Measurements from ENCODE around the gene WFDC10B. TPM values are rescaled to one million over a fixed set of nuclear protein-coding genes. Genes with fewer than 3 reads are reported as not detected.

WFDC10B gene
- total RNA-seq, 1 experiment from 2014 or later, result not detected

GRCh38 chr20:45745015-45745414 lies 40.2 kb upstream of the WFDC10B start:
- Histone ChIP-seq H3K27ac (no peak overlapping the region), H3K9me2 (ENCODE audit: insufficient read depth) (no peaks in the 10 kb centered on the region), H3K4me3 (no peak overlapping the region), H4K20me1 (ENCODE audit: insufficient read depth) (no peaks in the 10 kb centered on the region), H3K4me2 (no peak overlapping the region), H3K27me3 (ENCODE audit: insufficient read depth, low read depth) (no peaks in the 10 kb centered on the region), H3K9me3 (ENCODE audit: insufficient read depth, low read depth) (no peaks in the 10 kb centered on the region), H2AFZ (no peak overlapping the region), H3K79me2 (ENCODE audit: low read depth) (no peaks in the 10 kb centered on the region), H3F3A (ENCODE audit: insufficient read depth, low read depth) (no peaks in the 10 kb centered on the region), H3K4me1 (replicated peaks; ENCODE audit: insufficient read depth) (no peaks in the 10 kb centered on the region), H3K36me3 (ENCODE audit: low read depth) (no peaks in the 10 kb centered on the region)
- ChIA-PET CTCF (no interaction called here), POLR2A (ENCODE audit: unreplicated experiment) (no interaction called here)
- no TSS peak for BruUV-seq (replicated peaks)
- intact Hi-C loops (cut with micrococcal nuclease; ENCODE audit: unreplicated experiment), result no loop called here
- TF ChIP-seq, protein P1, sequence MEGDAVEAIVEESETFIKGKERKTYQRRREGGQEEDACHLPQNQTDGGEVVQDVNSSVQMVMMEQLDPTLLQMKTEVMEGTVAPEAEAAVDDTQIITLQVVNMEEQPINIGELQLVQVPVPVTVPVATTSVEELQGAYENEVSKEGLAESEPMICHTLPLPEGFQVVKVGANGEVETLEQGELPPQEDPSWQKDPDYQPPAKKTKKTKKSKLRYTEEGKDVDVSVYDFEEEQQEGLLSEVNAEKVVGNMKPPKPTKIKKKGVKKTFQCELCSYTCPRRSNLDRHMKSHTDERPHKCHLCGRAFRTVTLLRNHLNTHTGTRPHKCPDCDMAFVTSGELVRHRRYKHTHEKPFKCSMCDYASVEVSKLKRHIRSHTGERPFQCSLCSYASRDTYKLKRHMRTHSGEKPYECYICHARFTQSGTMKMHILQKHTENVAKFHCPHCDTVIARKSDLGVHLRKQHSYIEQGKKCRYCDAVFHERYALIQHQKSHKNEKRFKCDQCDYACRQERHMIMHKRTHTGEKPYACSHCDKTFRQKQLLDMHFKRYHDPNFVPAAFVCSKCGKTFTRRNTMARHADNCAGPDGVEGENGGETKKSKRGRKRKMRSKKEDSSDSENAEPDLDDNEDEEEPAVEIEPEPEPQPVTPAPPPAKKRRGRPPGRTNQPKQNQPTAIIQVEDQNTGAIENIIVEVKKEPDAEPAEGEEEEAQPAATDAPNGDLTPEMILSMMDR (conservative IDR thresholded peaks at IDR 0.05), result no peak
- no peak for TF ChIP-seq EZH2 (IDR thresholded peaks at IDR 0.05; ENCODE audit: low read depth)
- no peak for DNase-seq

DNA sequence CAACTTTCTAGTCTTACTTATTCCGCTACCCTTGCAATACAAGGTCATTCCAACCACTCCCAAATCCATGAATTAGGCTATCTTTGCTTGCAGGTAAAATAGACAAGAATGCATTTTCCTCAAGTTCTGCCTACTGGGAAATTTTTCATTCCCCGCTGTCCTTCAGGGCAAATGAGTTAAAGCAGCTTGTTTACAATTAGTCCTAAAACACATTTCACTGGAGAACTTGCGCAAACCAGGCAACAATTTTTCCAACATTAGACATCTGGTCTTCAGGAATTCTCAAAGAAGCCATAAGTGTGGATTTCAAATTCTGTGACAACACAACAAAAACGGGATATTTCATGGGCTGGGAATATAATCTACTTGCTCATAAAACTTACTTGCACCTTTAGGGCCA lies 37.8 kb upstream of the WFDC10B start:
- Histone ChIP-seq H3F3A (ENCODE audit: insufficient read depth, low read depth) (no peaks in the 10 kb centered on the region), H3K79me2 (ENCODE audit: low read depth) (no peaks in the 10 kb centered on the region), H3K4me1 (replicated peaks; ENCODE audit: insufficient read depth) (no peaks in the 10 kb centered on the region), H3K27me3 (ENCODE audit: insufficient read depth, low read depth) (no peaks in the 10 kb centered on the region), H3K9me3 (ENCODE audit: insufficient read depth, low read depth) (no peaks in the 10 kb centered on the region), H3K36me3 (ENCODE audit: low read depth) (no peaks in the 10 kb centered on the region), H3K27ac (no peak overlapping the region), H2AFZ (no peak overlapping the region), H3K4me2 (no peak overlapping the region), H3K4me3 (no peak overlapping the region), H3K9me2 (ENCODE audit: insufficient read depth) (no peaks in the 10 kb centered on the region), H4K20me1 (ENCODE audit: insufficient read depth) (no peaks in the 10 kb centered on the region)
- BruUV-seq (replicated peaks), result no TSS peak
- TF ChIP-seq EZH2 (IDR thresholded peaks at IDR 0.05; ENCODE audit: low read depth), result no peak
- TF ChIP-seq, protein P1 (conservative IDR thresholded peaks at IDR 0.05), result no peak
- DNase-seq, result no peak
- ChIA-PET POLR2A (ENCODE audit: unreplicated experiment) (no interaction called here), CTCF (no interaction called here)
- intact Hi-C loops (cut with micrococcal nuclease; ENCODE audit: unreplicated experiment), result no loop called here

DNA sequence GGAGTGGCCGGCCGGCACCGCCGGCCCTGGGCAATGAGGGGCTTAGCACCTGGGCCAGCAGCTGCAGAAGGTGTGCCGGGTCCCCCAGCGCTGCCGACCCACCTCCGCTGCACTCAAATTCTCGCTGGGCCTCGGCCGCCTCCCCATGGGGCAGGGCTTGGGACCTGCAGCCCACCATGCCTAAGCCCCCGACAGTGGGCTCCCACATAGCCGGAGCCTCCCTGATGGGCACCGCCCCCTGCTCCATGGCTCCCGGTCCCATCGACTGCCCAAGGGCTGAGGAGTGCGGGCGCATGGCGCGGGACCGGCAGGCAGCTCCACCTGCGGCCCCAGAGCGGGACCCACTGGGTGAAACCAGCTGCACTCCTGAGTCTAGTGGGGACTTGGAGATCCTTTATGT lies 31.2 kb upstream of the WFDC10B start:
- no peaks in the 10 kb centered on the region for H3K79me2 ChIP-seq (ENCODE audit: low read depth)
- intact Hi-C loops (cut with micrococcal nuclease; ENCODE audit: unreplicated experiment), result loop anchor here (10.0 kb wide), 1 partner anchor 61 kb away; the partner anchor contains the start of gene WFDC11
- H3K9me2 ChIP-seq (ENCODE audit: insufficient read depth), result no peaks in the 10 kb centered on the region
- no peak overlapping the region for H3K4me2 ChIP-seq
- no peaks in the 10 kb centered on the region for H4K20me1 ChIP-seq (ENCODE audit: insufficient read depth)
- no peaks in the 10 kb centered on the region for H3K9me3 ChIP-seq (ENCODE audit: insufficient read depth, low read depth)
- DNase-seq, result no peak
- H3K36me3 ChIP-seq (ENCODE audit: low read depth), result no peaks in the 10 kb centered on the region
- ChIA-PET CTCF (no interaction called here), POLR2A (ENCODE audit: unreplicated experiment) (no interaction called here)
- TF ChIP-seq, protein P1 (conservative IDR thresholded peaks at IDR 0.05), result no peak
- no peak for TF ChIP-seq EZH2 (IDR thresholded peaks at IDR 0.05; ENCODE audit: low read depth)
- H3K4me1 ChIP-seq (replicated peaks; ENCODE audit: insufficient read depth), result no peaks in the 10 kb centered on the region
- H3F3A ChIP-seq (ENCODE audit: insufficient read depth, low read depth), result no peaks in the 10 kb centered on the region
- no peak overlapping the region for H2AFZ ChIP-seq
- H3K4me3 ChIP-seq, result no peak overlapping the region
- H3K27me3 ChIP-seq (ENCODE audit: insufficient read depth, low read depth), result no peaks in the 10 kb centered on the region
- no TSS peak for BruUV-seq (replicated peaks)
- H3K27ac ChIP-seq, result no peak overlapping the region
